T47D (cell line): ENCODE results near the gene TSPAN18.

Experiments
- DNase-seq, 2 experiments: peaks; one replicate each; pipeline versions ENCODE4 v3.0.0 to v3.0.0-alpha.2; 2011 to 2012; ENCODE audit warnings: low read depth in 1 of 2, low spot score in 1 of 2
- JUND ChIP-seq: IDR thresholded peaks from 2 replicates; pipeline ENCODE4 v1.6.1; 2012; ENCODE audit warnings: low read depth
- in situ Hi-C: cut with HindIII; loops from 2 replicates; pipeline ENCODE4 v1.10.0; 2016; ENCODE audit warnings: low sequenced_read_pairs, low pct_unique_long_range_greater_than_20kb

Gene TSPAN18

DNA sequence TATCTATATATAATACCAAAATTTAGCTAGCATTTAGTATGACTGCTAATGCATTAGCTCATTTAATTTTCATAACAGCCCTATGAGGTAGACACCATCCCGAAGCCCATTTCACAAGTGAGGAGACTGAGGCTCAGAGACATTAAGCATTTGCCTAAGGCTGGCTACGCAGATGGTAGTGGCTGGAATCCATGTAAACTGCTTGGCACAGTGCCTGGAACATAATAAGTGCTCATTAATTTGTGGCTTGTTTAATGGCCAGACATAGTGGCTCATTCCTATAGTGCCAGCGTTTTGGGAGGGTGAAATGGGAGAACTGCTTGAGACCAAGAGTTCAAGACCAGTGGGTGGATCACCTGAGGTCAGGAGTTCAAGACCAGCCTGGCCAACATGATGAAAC lies 241.7 kb downstream of the TSPAN18 start:
- in situ Hi-C loops: no loop called here
- DNase-seq: no peak
- TF ChIP-seq JUND: no peak

DNA sequence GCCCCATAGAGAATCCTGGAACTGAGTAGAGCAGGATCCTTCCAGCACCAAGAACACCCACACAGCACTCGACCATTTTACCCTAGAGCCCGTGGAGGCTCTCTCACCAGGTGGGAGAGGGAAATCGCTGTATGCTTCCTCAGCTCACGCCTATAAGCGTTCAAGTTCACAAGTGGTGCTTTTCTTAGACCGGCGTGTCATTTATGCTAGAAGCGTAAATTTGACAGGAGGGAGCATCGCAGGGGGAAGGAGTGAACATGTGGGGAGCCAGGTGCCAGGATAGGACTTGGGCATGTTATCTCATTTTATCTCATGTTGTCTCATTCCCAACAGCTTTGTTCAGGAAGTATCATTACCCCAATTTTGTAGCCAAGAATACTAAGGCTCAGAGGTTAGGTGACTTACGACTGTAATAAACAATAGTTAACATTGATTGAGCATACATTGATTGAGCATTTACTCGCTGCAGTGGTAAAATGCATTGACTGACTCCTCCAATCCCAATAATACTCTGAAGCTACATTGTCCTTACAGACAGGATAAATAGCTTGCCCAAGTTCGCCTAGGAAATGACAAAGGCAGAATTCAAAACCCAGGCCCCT lies 243.0 kb downstream of the TSPAN18 start:
- DNase-seq: no peak
- in situ Hi-C loops: no loop called here
- TF ChIP-seq JUND: no peak

- no peak for DNase-seq
- in situ Hi-C loops: no loop called here
- no peak for TF ChIP-seq JUND
Observed at GRCh38 chr11:44970293-44970692, 243.5 kb downstream of the TSPAN18 start.

GRCh38 chr11:44971185-44971584 lies 244.4 kb downstream of the TSPAN18 start:
- no peak for DNase-seq
- in situ Hi-C loops: no loop called here
- no peak for TF ChIP-seq JUND

DNA sequence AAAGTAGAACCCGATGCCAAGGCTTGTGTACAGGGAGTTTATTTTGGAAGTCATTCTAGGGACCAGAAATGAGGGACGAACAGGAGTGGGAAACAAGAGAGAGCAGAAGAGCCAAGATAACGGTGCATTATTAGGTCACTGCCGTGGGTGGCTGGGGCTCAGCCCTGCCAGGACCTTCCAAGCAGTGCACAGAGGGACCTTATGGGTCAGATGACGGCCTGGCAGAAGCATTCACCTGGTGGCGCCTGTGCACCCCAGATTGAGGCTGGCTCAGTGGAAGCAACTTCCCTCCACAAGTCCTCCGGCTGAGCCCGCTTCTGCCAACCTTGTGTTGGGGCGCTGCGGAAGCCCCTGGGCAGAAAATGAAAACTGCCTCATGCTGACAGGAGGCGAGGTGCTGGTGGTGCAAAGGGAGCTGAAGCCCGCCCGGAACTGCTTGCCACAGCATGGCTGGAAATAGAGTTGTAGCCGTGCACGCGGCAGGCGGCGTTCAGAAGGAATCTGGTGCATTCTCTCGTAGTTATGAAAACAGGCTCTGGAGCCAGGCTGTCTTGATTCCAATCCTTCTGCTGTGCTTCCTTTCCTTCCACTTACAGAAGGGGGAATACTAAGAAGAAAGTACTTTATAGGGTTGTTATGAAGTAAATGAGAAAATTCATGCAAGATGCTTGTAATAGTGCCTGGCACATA lies 246.1 kb downstream of the TSPAN18 start:
- DNase-seq: no peak
- no peak for TF ChIP-seq JUND
- in situ Hi-C loops: no loop called here

DNA sequence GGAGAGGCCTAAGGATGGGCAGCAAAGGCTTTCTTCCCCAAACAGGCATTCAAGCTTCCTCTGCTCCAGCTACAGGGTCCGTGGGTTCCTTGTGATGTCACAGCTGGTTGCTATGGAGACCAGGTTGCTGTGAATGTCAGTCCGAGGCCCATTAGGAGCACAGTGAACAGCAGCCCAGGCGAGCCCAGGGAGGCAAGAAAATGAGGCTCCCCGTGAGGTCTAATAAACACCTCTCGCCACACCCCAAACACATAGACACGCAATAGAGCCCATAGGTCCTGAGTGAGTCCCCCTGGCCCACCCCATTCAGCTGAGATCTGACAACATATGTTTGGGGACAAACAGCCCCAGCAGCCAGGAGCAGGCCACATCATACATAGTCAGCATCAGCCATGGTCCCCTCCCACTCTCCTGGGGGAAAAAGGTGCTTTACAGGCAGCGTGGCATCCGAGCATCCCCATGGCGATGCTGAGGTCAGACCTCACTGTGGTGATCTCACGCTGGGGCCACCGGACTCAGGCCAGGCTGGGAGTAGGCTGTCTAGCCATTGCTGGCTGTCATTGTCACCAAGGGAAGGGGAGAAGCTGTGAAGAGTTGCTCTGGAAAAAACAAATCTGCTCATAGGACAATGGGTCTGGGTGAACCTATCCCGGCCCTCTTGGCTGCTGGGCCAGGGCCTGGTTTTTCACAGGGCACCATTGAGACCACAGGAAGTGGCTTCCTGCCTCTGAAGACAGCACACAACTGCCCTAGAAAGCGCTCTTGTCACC lies 247.1 kb downstream of the TSPAN18 start:
- in situ Hi-C loops: no loop called here
- TF ChIP-seq JUND: no peak
- no peak for DNase-seq

DNA sequence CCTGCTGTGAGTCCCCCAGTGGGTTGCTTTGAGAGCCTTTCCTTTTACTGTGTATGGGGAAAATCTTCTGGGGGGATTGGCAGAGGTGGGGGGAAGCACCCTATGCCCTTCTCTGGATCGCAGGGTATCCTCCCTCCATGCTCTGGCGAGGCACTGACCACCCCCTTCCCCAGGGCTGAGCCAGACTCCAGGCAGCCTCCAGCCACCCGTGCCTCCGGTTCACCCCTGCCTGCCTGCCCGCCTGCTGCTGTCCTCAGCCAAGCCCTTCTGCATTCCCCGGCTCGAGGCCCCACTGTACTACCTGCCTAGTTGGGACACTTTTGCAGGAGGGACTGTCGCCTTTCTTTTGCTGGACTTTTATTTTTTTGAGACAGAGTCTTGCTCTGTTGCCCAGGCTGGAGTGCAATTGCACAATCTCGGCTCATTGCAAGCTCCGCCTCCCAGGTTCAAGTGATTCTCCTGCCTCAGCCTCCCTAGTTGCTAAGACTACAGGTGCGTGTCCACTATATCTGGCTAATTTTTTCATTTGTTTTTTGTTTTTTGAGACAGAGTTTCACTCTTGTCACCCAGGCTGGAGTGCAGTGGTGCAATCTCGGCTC lies 247.7 kb downstream of the TSPAN18 start:
- in situ Hi-C loops: no loop called here
- TF ChIP-seq JUND: no peak

DNA sequence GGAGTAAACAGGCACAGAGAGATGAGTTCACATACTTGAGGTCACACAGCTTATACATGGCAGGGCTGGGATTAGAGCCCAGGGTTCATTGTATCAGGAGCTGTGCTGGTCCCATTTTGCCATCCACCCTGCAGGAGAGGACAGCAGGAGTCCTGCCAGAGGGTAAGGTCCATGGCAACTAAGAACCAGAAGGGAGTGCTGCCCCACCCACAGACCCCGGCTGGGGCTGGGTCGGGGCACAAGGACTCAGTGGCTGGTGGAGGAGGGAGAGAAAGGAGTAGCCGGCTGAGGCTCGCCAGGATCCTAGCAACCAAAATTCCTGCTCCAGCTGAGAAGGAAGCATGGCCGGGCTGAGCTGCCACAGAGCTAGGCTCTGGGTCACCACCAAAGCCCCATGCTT lies 249.8 kb downstream of the TSPAN18 start:
- in situ Hi-C loops: no loop called here
- no peak for TF ChIP-seq JUND
- no peak for DNase-seq

More for the DNA sequence above, 247.7 kb downstream of the TSPAN18 start:
- DNase-seq: no peak

DNA sequence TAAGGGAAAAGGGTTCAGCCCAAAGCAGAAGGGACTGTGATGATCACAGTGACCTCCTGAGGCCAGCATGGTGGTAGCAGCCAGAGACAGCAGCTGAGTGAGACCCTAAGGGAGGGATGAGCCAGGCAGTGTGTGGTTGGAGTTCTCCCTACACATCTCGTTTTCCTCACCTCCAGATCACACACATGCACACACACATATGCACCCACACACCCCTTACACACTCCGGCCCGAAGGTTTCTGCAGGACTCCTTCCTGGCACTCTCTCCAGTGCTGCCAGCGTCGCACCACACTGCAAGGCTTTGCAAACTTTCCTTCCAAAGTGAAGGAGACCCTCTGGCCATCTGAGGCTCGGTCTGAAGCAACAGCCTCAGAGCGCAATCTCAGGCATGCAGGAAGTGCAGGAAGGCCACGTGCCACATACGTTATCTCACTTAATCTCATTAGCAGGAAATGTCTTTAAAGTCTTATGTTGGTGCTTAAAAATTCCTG lies 250.8 kb downstream of the TSPAN18 start:
- peak; percentile 49 to 66 for DNase-seq
- in situ Hi-C loops: no loop called here
- TF ChIP-seq JUND: no peak

GRCh38 chr11:44978274-44978960 lies 251.7 kb downstream of the TSPAN18 start:
- in situ Hi-C loops: no loop called here
- no peak for TF ChIP-seq JUND
- DNase-seq: peak; percentile 35 to 54

DNA sequence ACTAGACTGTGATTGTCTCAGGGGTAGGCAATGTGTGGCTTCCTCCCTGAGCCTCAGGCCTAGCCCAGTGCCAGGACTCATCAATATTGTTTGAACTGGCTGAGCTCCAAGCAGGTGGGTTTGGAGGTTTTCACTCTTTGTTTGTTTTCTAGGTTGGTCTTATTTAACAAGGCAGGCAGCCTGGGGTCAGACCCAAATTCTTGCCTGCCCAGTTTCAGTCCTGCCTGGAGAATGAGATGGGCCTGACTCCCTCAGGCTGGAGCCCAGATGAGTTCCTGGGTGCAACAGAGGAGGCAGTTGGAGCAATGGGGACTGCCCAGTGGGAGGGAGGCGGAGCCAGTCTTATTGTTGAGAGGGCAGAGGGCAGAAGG lies 252.2 kb downstream of the TSPAN18 start:
- in situ Hi-C loops: no loop called here
- no peak; the same call in 1 of the 2 replicates for TF ChIP-seq JUND
- peak; percentile 86 to 100 for DNase-seq
